Common myeloid progenitor, CD34-positive (primary cell): ENCODE data around the gene MACC1.

ENCODE experiments used
- CTCF ChIA-PET: fragments of 350-600 bp; sonication (Branson Sonifier 250); formaldehyde crosslinking; loops from one replicate; lab custom pipeline; 2021; ENCODE audit warnings: antibody characterized with exemption; lab: Charles Lee
- POLR2A ChIA-PET: fragments of 350-600 bp; sonication (Branson Sonifier 250); formaldehyde crosslinking; loops from one replicate; lab custom pipeline; 2021; ENCODE audit warnings: antibody characterized with exemption; lab: Charles Lee
- DNase-seq, 3 donors: peaks; one replicate each; pipeline versions ENCODE4 v3.0.0 to v3.0.0-alpha.2; 2013
- H3K27ac ChIP-seq, 2 experiments: 1 replicate in 1 of 2; 2 replicates in 1 of 2; pipeline ENCODE4 v1.7.0; 2013; ENCODE audit warnings: inconsistent platforms in 2 of 2, low read length in 2 of 2, mild to moderate bottlenecking in 2 of 2, low read depth in 1 of 2, moderate library complexity in 1 of 2; ENCODE audit not compliant: severe bottlenecking in 2 of 2, insufficient read depth in 1 of 2, poor library complexity in 1 of 2
- H3K27me3 ChIP-seq, 5 experiments: replicated peaks in 2 of 5; 1 replicate in 3 of 5; 2 replicates in 2 of 5; pipeline versions ENCODE4 v1.6.1 to v1.7.0; 2013; ENCODE audit warnings: low read length in 4 of 5, mild to moderate bottlenecking in 2 of 5, moderate library complexity in 2 of 5, inconsistent platforms in 1 of 5; ENCODE audit not compliant: insufficient read depth in 5 of 5, control insufficient read depth in 4 of 5
- H3K36me3 ChIP-seq, 4 experiments: 1 replicate in 2 of 4; 2 replicates in 2 of 4; pipeline versions ENCODE4 v1.6.1 to v1.7.0; 2013; ENCODE audit warnings: low read length in 3 of 4, control low read depth in 1 of 4, mild to moderate bottlenecking in 1 of 4; ENCODE audit not compliant: control insufficient read depth in 4 of 4, insufficient read depth in 4 of 4
- H3K4me1 ChIP-seq, 4 experiments: 1 replicate in 3 of 4; 2 replicates in 1 of 4; pipeline versions ENCODE4 v1.6.1 to v1.7.1; 2013; ENCODE audit warnings: low read length in 3 of 4, mild to moderate bottlenecking in 3 of 4, control low read depth in 1 of 4, inconsistent platforms in 1 of 4, moderate library complexity in 1 of 4; ENCODE audit not compliant: control insufficient read depth in 4 of 4, insufficient read depth in 4 of 4; ENCODE audit errors: control extremely low read depth in 1 of 4
- H3K4me3 ChIP-seq, 7 experiments: 1 replicate in 4 of 7; 2 replicates in 3 of 7; pipeline versions ENCODE4 v1.5.1 to v1.7.0; 2013; ENCODE audit warnings: mild to moderate bottlenecking in 7 of 7, low read length in 6 of 7, moderate library complexity in 6 of 7, inconsistent platforms in 2 of 7, low read depth in 2 of 7, control low read depth in 1 of 7; ENCODE audit not compliant: insufficient read depth in 4 of 7, control insufficient read depth in 1 of 7; ENCODE audit errors: extremely low read depth in 1 of 7
- H3K9me3 ChIP-seq, 5 experiments: 1 replicate in 4 of 5; 2 replicates in 1 of 5; pipeline versions ENCODE4 v1.6.1 to v1.7.1; 2013; ENCODE audit warnings: low read length in 4 of 5, mild to moderate bottlenecking in 2 of 5, inconsistent platforms in 1 of 5, low read depth in 1 of 5, moderate library complexity in 1 of 5; ENCODE audit not compliant: control insufficient read depth in 4 of 5, insufficient read depth in 2 of 5; ENCODE audit errors: control extremely low read depth in 1 of 5
- WGBS: methylation state at CpG from one replicate; pipeline ENCODE4 v1.1.5; 2013; ENCODE audit not compliant: insufficient coverage; 5-methylcytosine and 5-hydroxymethylcytosine counted together

MACC1 gene

DNA sequence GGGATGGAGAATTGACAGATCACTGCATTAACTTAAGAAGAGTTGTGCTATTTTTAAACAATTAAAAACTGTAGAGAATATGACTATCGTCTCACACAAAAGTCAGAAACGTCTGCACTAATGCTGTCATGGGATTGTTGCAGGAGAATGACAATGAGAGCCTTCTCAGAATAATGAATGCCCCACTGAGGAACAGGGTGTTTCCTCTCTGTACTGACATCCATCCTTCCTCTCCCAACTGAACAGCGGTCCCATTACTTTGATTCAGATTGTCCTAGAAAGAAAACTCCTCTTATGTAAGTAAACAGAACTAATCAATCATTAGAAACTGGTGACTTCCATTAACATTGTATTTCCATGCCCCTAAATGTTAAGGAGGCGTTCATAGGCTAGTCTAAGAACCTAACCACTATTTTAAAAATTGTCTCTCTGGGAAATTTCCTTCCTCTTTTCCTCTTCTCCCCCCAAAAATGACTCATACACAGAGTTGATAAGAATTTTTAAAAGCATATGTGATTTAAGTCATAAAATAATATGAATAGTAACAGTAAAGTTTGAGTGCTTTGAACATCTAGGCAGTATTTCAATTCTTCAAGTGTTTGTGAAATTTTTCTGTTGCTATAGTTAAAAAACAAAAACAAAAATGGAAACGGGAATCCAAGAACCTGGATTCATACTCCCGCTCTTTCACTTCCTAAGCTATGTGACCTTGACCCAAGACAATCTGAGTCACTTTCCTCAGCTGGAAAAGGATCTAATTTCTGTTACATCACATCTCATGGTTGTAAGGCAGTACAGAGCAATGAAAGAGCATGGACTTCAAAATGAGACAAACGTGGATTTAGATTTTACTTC is 12.7 kb upstream of the MACC1 start:
- Histone ChIP-seq H3K27me3 (no peaks in the 10 kb centered on the region), H3K4me3 (no peak overlapping the region), H3K27ac (no peak overlapping the region), H3K9me3 (no peaks in the 10 kb centered on the region), H3K36me3 (no peaks in the 10 kb centered on the region), H3K4me1 (peaks cover 6 to 15% (median 11%) of the 10 kb centered on the region in 4 experiments)
- ChIA-PET CTCF (no interaction called here), POLR2A (no interaction called here)
- no CpG with 5 or more reads among the region's 7 CpGs for WGBS
- DNase-seq, result peak in 1 of 3 donors; percentile 19

DNA sequence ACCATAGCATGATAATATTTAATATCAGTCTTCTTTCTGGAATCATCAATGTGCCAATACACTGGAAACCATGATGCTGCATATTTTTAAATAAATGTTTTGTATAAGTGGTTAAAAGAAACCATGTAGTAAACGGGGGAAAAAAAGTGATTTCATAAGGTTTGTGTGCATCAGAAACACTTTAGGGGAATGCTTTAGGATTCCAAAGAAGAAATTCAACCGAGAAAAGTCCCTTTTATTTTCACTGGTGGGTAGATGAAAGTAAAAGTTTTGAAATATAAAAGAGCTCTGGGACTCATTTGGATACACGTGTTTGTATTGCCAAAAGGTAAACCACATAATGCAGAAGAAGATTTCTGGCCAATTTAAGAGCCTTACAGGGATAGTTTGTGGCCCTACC is 11.9 kb upstream of the MACC1 start:
- Histone ChIP-seq H3K27ac (no peak overlapping the region), H3K36me3 (no peaks in the 10 kb centered on the region), H3K27me3 (no peaks in the 10 kb centered on the region), H3K4me1 (peaks cover 6 to 17% (median 12%) of the 10 kb centered on the region in 4 experiments), H3K9me3 (no peaks in the 10 kb centered on the region), H3K4me3 (no peak overlapping the region)
- ChIA-PET CTCF (no interaction called here), POLR2A (no interaction called here)
- WGBS, result 96% methylated on average over 2 of the region's 3 CpGs
- no peak for DNase-seq

DNA sequence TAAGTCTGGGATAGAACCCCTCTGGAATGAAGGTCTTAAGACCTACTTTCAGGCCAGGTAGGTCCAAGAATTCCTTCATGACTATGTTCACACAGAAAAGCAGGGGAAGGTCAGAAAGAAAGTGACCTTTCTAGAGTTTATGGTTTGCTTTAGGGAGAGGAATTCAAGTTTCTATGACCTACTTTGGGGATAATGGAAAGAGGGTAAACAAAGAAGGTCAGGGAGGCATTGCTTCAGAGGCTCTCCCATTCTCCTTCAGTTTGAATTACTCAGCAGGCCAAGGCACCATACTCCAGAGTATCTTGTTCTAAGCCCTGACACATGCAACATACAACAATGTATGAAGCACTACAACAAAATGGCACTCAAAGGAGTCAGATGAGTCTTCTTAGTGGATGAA is 11.5 kb upstream of the MACC1 start:
- no peak for DNase-seq
- Histone ChIP-seq H3K4me1 (peaks cover 6 to 20% (median 13%) of the 10 kb centered on the region in 4 experiments), H3K27me3 (no peaks in the 10 kb centered on the region), H3K36me3 (no peaks in the 10 kb centered on the region), H3K9me3 (no peaks in the 10 kb centered on the region), H3K27ac (no peak overlapping the region), H3K4me3 (no peak overlapping the region)
- ChIA-PET CTCF (no interaction called here), POLR2A (no interaction called here)

DNA sequence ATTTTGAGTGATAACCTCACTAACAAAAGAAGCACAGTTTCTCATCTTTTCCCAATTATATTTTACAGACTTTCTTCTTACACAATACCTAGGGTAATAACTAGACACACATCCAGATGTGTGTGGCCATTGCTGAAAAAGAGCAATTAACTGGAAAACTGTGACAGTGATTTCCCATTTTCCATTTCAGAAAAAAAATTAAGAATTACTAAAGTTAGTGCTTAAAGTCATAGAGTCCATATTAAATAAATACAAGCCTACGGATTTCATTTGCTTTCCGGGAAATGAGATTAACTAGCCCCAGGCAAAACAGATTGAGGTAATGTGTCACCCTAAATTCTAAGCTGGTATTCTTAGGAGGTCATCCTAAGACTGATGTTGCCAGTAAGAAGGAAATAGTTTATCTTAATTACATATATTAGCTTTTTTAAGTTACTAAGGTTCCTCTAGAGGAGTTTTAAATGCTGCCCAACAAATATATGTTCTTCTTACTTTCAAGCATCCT is 10.2 kb upstream of the MACC1 start:
- no CpG with 5 or more reads among the region's 2 CpGs for WGBS

DNA sequence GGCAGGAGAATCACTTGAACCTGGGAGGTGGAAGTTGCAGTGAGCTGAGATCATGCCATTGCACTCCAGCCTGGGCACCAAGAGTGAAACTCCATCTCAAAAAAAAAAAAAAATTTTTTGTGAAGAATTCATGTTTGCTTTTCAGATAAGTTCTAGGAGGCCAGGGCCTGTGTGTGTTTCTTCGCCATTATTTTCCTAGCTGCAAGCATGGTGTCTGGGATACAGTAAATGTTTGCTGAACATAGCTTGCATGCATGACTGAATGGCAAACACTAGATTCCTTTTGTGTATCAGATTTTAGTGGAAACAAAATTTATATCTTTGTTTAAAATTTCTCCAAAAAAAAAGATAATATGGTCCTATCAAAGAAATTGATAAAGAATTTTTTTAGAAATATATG is 9.7 kb upstream of the MACC1 start:
- ChIA-PET POLR2A (no interaction called here), CTCF (interaction anchor here (0.8 to 1.0 kb wide), 2 partner anchors 28 to 512 kb away, joined by 3 read pairs; no protein-coding TSS in a partner anchor)
- Histone ChIP-seq H3K4me3 (no peak overlapping the region), H3K36me3 (no peaks in the 10 kb centered on the region), H3K27ac (no peak overlapping the region), H3K27me3 (no peaks in the 10 kb centered on the region), H3K9me3 (no peaks in the 10 kb centered on the region), H3K4me1 (peaks cover 7 to 33% (median 17%) of the 10 kb centered on the region in 4 experiments)
- DNase-seq, result no peak
- 38% methylated on average over 1 of the region's 1 CpG for WGBS

More for the DNA sequence above, 10.2 kb upstream of the MACC1 start:
- ChIA-PET POLR2A (no interaction called here), CTCF (no interaction called here)
- no peaks in the 10 kb centered on the region for H3K27me3 ChIP-seq
- H3K9me3 ChIP-seq, result no peaks in the 10 kb centered on the region
- no peaks in the 10 kb centered on the region for H3K36me3 ChIP-seq
- H3K27ac ChIP-seq, result no peak overlapping the region
- H3K4me3 ChIP-seq, result no peak overlapping the region
- peaks cover 6 to 29% (median 15%) of the 10 kb centered on the region in 4 experiments for H3K4me1 ChIP-seq
- DNase-seq, result no peak

DNA sequence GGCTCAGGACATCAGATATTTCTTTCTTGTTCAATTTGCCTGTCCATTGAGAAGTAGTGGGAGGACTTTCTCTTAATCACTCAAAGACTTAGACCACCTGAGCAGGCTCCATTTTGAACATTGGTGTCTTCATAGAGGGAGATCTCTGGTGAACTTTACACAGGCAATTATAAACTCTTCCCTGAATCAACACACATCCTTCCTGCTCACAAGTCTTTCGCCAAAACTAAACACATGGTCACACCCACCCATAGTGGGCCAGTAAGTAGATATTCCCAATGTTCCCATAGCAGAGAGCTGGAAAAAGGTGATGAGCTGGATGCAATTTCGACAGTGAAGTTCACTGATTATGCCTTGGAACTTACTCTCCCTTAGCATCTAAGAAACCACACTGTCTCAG is 8.2 kb upstream of the MACC1 start:
- POLR2A ChIA-PET, result no interaction called here

DNA sequence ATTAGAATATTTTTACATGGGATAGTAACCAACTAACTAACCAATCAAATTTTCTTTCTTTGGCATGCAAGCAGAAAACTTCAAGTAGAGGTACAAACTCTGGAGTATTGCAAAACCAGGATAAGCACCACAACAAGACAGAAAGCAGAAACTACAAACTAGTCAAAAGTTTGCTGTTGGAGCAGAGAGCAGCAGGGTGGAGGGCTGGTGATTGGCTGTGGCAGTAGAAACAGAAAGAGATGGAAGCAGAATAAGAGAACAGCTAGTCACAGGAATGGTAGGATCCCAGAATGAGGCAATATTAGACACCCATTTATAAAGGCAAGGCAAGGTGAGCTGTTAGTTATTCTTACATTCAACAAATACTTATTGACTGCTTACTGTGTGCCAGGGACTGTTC is 6.8 kb upstream of the MACC1 start:
- ChIA-PET CTCF (interaction anchor here (0.9 to 1.4 kb wide), 2 partner anchors 11 to 21 kb away, joined by 4 to 6 read pairs; no protein-coding TSS in a partner anchor), POLR2A (interaction anchor here (0.7 kb wide), 1 partner anchor 33 kb away, joined by 3 read pairs; no protein-coding TSS in a partner anchor)
- Histone ChIP-seq H3K27me3 (no peaks in the 10 kb centered on the region), H3K4me1 (peaks cover 29 to 57% (median 44%) of the 10 kb centered on the region in 4 experiments), H3K4me3 (no peak overlapping the region), H3K27ac (no peak overlapping the region), H3K9me3 (no peaks in the 10 kb centered on the region), H3K36me3 (no peaks in the 10 kb centered on the region)
- peak in 1 of 3 donors; percentile 18 for DNase-seq

More for the DNA sequence above, 8.2 kb upstream of the MACC1 start:
- Histone ChIP-seq H3K27me3 (no peaks in the 10 kb centered on the region), H3K27ac (no peak overlapping the region), H3K4me1 (peaks cover 21 to 48% (median 31%) of the 10 kb centered on the region in 4 experiments), H3K36me3 (no peaks in the 10 kb centered on the region), H3K4me3 (no peak overlapping the region), H3K9me3 (no peaks in the 10 kb centered on the region)
- CTCF ChIA-PET, result interaction anchor here (0.6 to 0.8 kb wide), 2 partner anchors 55 to 243 kb away, joined by 3 to 4 read pairs; no protein-coding TSS in a partner anchor
- 0% methylated on average over 1 of the region's 2 CpGs for WGBS
- DNase-seq, result peak in 1 of 3 donors; percentile 9
